HEK293 (cell line): ENCODE data around the gene IFT43.

Experiments used
- CTCF ChIP-seq: fragments of 450-650 bp; formaldehyde crosslinking; IDR thresholded peaks from 2 replicates; pipeline ENCODE4 v1.5.1; 2016; ENCODE audit warnings: missing biosample characterization, missing genetic modification characterization
- KLF16 ChIP-seq: fragments of 450-650 bp; formaldehyde crosslinking; IDR thresholded peaks from 2 replicates; pipeline ENCODE4 v1.5.1; 2017; ENCODE audit warnings: missing biosample characterization, missing genetic modification characterization
- KLF8 ChIP-seq: fragments of 450-650 bp; formaldehyde crosslinking; IDR thresholded peaks from 2 replicates; pipeline ENCODE4 v1.5.1; 2016; ENCODE audit warnings: missing biosample characterization, missing genetic modification characterization
- ZFHX2 ChIP-seq: fragments of 450-650 bp; formaldehyde crosslinking; conservative IDR thresholded peaks from 2 replicates; pipeline ENCODE4 v1.5.1; 2016; ENCODE audit warnings: missing biosample characterization, missing genetic modification characterization
- ZNF280D ChIP-seq: fragments of 450-650 bp; formaldehyde crosslinking; IDR thresholded peaks from 2 replicates; pipeline ENCODE4 v1.5.1; 2016; ENCODE audit warnings: missing biosample characterization, missing genetic modification characterization

- TF ChIP-seq CTCF (tag by site-specific recombination): no peak
- TF ChIP-seq ZFHX2: no peak
- no peak for TF ChIP-seq ZNF280D (tag by site-specific recombination)
- TF ChIP-seq KLF16: no peak
- TF ChIP-seq KLF8: no peak
Measured at GRCh38 chr14:75983019-75983358, 2.6 kb upstream of the IFT43 start.
